GM12878 (cell line): Measurements from ENCODE around the gene TIMM29. TPM values are rescaled to one million over a fixed set of nuclear protein-coding genes. Genes with fewer than 3 reads are reported as not detected.

Experiments used
- ATAC-seq: fragments of 200-7000 bp; cut with Tn5 transposase; 3 replicates; pipeline ENCODE4 v1.9.1; 2020; ENCODE audit warnings: mild to moderate bottlenecking, moderate library complexity
- BruUV-seq: library from RNA; stranded (reverse); fragments of 400-500 nt; replicated peaks from 2 replicates; lab custom pipeline; 2021; lab: Mats Ljungman, UMichigan
- CTCF ChIA-PET: fragments of 300-600 bp; sonication (Branson Sonifier 250); formaldehyde crosslinking; extraction: SDS; loops from one replicate; lab custom pipeline; 2021; ENCODE audit warnings: inconsistent platforms; lab: Yijun Ruan, JAX
- POLR2A ChIA-PET: fragments of 350-600 bp; formaldehyde crosslinking; extraction: SDS; loops from one replicate; lab custom pipeline; 2021; ENCODE audit warnings: inconsistent platforms; lab: Charles Lee
- RAD21 ChIA-PET: fragments of 300-600 bp; sonication (Branson Sonifier 250); formaldehyde crosslinking; loops from one replicate; lab custom pipeline; 2023; ENCODE audit warnings: antibody characterized with exemption; ENCODE audit not compliant: unreplicated experiment; lab: Charles Lee
- SMC1A ChIA-PET: fragments of 300-600 bp; sonication (Branson Sonifier 250); formaldehyde crosslinking; loops from one replicate; lab custom pipeline; 2023; ENCODE audit not compliant: unreplicated experiment, uncharacterized antibody; lab: Charles Lee
- DNase-seq: peaks from one replicate; pipeline ENCODE4 v3.0.0-alpha.2; 2011; ENCODE audit warnings: low read depth, low spot score
- FAIRE-seq: peaks from 3 replicates; lab custom pipeline; 2011; peaks lifted over from hg19 to GRCh38; lab: Jason Lieb, UNC
- H2AFZ ChIP-seq: 2 replicates; pipeline ENCODE4 v1.6.0; 2011; ENCODE audit warnings: low read depth, low read length, control low read depth; ENCODE audit not compliant: control insufficient read depth
- H3K27ac ChIP-seq: 2 replicates; pipeline ENCODE4 v1.5.1; 2011; ENCODE audit warnings: control low read depth; ENCODE audit not compliant: control insufficient read depth, insufficient read depth
- H3K27me3 ChIP-seq, 2 experiments: replicated peaks in 1 of 2; 2 replicates each; pipeline versions ENCODE4 v1.6.0 to v1.6.1; 2011; ENCODE audit warnings: low read length in 1 of 2; ENCODE audit not compliant: control insufficient read depth in 2 of 2, insufficient read depth in 2 of 2
- H3K36me3 ChIP-seq, 2 experiments: 2 replicates each; pipeline ENCODE4 v1.5.1; 2011; ENCODE audit warnings: low read length in 1 of 2; ENCODE audit not compliant: control insufficient read depth in 2 of 2, insufficient read depth in 2 of 2
- H3K4me1 ChIP-seq: 2 replicates; pipeline ENCODE4 v1.6.1; 2011; ENCODE audit warnings: mild to moderate bottlenecking, low read length, moderate library complexity, mixed read lengths; ENCODE audit not compliant: control insufficient read depth, insufficient read depth
- H3K4me2 ChIP-seq: 2 replicates; pipeline ENCODE4 v1.6.0; 2011; ENCODE audit warnings: control low read depth; ENCODE audit not compliant: control insufficient read depth, insufficient read depth
- H3K4me3 ChIP-seq: fragments of 200-600 bp; sonication (generic); 2 replicates; pipeline ENCODE4 v1.5.1; 2016
- H3K79me2 ChIP-seq: 2 replicates; pipeline ENCODE4 v1.6.0; 2011; ENCODE audit warnings: low read length; ENCODE audit not compliant: control insufficient read depth, insufficient read depth
- H3K9ac ChIP-seq: 2 replicates; pipeline ENCODE4 v1.8.0; 2011; ENCODE audit warnings: low read length, control low read depth, mixed read lengths; ENCODE audit not compliant: control insufficient read depth, insufficient read depth
- H3K9me3 ChIP-seq: replicated peaks from 3 replicates; pipeline ENCODE4 v1.5.1; 2011; ENCODE audit warnings: mild to moderate bottlenecking, low read length; ENCODE audit not compliant: control insufficient read depth, insufficient read depth
- H4K20me1 ChIP-seq: 2 replicates; pipeline ENCODE4 v1.6.0; 2011; ENCODE audit not compliant: control insufficient read depth, insufficient read depth
- CBX3 ChIP-seq: fragments of 200-600 bp; sonication (generic); IDR thresholded peaks from 2 replicates; pipeline ENCODE4 v1.6.1; 2016; ENCODE audit warnings: low read depth, borderline replicate concordance
- E2F8 ChIP-seq: fragments of 450-650 bp; IDR thresholded peaks from 2 replicates; pipeline ENCODE4 v1.6.1; 2018; ENCODE audit warnings: mild to moderate bottlenecking, low read depth, moderate library complexity; ENCODE audit not compliant: partially characterized antibody
- EED ChIP-seq: sonication (generic); IDR thresholded peaks from 2 replicates; pipeline ENCODE4 v1.6.1; 2016; ENCODE audit warnings: antibody characterized with exemption, low read depth
- ETV6 ChIP-seq, 2 experiments: fragments of 450-650 bp in 1 of 2; IDR thresholded peaks in 1 of 2; conservative IDR thresholded peaks in 1 of 2; 2 replicates each; pipeline ENCODE4 v1.6.1; 2014; ENCODE audit warnings: antibody characterized with exemption in 1 of 2, borderline replicate concordance in 1 of 2, low read depth in 1 of 2, mild to moderate bottlenecking in 1 of 2, moderate library complexity in 1 of 2
- FOXM1 ChIP-seq: IDR thresholded peaks from 2 replicates; pipeline ENCODE4 v1.6.1; 2012; ENCODE audit warnings: low read depth, mild to moderate bottlenecking, inconsistent platforms, low read length, moderate library complexity
- GATAD2B ChIP-seq: fragments of 450-650 bp; conservative IDR thresholded peaks from 2 replicates; pipeline ENCODE4 v1.6.1; 2017; ENCODE audit warnings: low read depth, mild to moderate bottlenecking, moderate library complexity
- MEF2A ChIP-seq: IDR thresholded peaks from 2 replicates; pipeline ENCODE4 v1.6.1; 2011; ENCODE audit warnings: low read depth, mild to moderate bottlenecking, low read length, moderate library complexity; ENCODE audit not compliant: insufficient read depth
- NR2F1 ChIP-seq: fragments of 450-650 bp; conservative IDR thresholded peaks from 2 replicates; pipeline ENCODE4 v1.6.1; 2017; ENCODE audit warnings: mild to moderate bottlenecking
- POLR2A ChIP-seq: IDR thresholded peaks from 2 replicates; pipeline ENCODE4 v1.6.1; 2011; ENCODE audit warnings: low read depth, mild to moderate bottlenecking, low read length
- STAT1 ChIP-seq: fragments of 450-650 bp; conservative IDR thresholded peaks from 2 replicates; pipeline ENCODE4 v1.6.1; 2014; ENCODE audit warnings: antibody characterized with exemption, mild to moderate bottlenecking
- SUZ12 ChIP-seq: fragments of 200-600 bp; sonication (generic); IDR thresholded peaks from one replicate; pipeline ENCODE4 v1.6.1; 2018; ENCODE audit warnings: antibody characterized with exemption, mild to moderate bottlenecking; ENCODE audit not compliant: unreplicated experiment
- TARDBP ChIP-seq: IDR thresholded peaks from 2 replicates; pipeline ENCODE4 v1.6.1; 2016; ENCODE audit warnings: borderline replicate concordance
- WRNIP1 ChIP-seq: IDR thresholded peaks from 2 replicates; pipeline ENCODE4 v1.6.1; 2011; ENCODE audit warnings: low read depth, low read length, improper control_type of control experiment, borderline replicate concordance
- ZNF207 ChIP-seq: fragments of 450-650 bp; IDR thresholded peaks from 2 replicates; pipeline ENCODE4 v1.6.1; 2014; ENCODE audit warnings: antibody characterized with exemption, mild to moderate bottlenecking, borderline replicate concordance
- ZNF384 ChIP-seq: IDR thresholded peaks from 2 replicates; pipeline ENCODE4 v1.6.1; 2012; ENCODE audit warnings: low read depth, mild to moderate bottlenecking, low read length, improper control_type of control experiment, borderline replicate concordance
- WGBS: methylation state at CpG from one replicate; pipeline ENCODE4 v1.1.6; 2016; ENCODE audit warnings: low lambda C conversion rate; ENCODE audit not compliant: insufficient replicate concordance, insufficient coverage; ENCODE audit errors: missing lambda C conversion rate; 5-methylcytosine and 5-hydroxymethylcytosine counted together
- in situ Hi-C: fragments of 300-500 bp; cut with MboI; formaldehyde crosslinking; loops from 9 replicates; pipeline ENCODE4 v1.14.3; 2018; ENCODE audit warnings: mixed read lengths
- intact Hi-C: fragments of 100-400 bp; cut with micrococcal nuclease; formaldehyde crosslinking; loops from one replicate; pipeline ENCODE4 v1.14.2; 2022; ENCODE audit not compliant: unreplicated experiment
- polyA plus RNA-seq, 11 experiments: library from polyadenylated mRNA; depleted of rRNA in 4 of 11; unstranded in 6 of 11; stranded (reverse) in 5 of 11; fragments of >200 nt; fragmentation: Nextera tagmentation in 4 of 11; fragmentation: Illumina TruSeq in 1 of 11; extraction: Ambion mirVana in 4 of 11; extraction: Trizol in 1 of 11; gene quantifications; 1 replicate in 1 of 11; 2 replicates in 10 of 11; pipeline versions ENCODE4 v1.2.1 to v1.2.3, GENCODE V29; 2011 to 2016; ENCODE audit warnings: inconsistent platforms in 2 of 11, missing spikeins in 2 of 11, low read depth in 1 of 11
- total RNA-seq, 4 experiments: library from RNA; depleted of rRNA in 3 of 4; stranded (reverse); fragments of >200 nt in 3 of 4; fragmentation: Illumina TruSeq in 1 of 4; extraction: Trizol in 1 of 4; gene quantifications; 2 replicates each; pipeline versions ENCODE4 v1.2.1 to v1.2.3, GENCODE V29; 2013 to 2021
- TF ChIP-seq, protein P1 (sequence below): fragments of 450-650 bp; IDR thresholded peaks from 2 replicates; pipeline ENCODE4 v1.6.1; 2017; ENCODE audit warnings: antibody characterized with exemption, mild to moderate bottlenecking, moderate library complexity

Gene TIMM29
- total and polyA plus RNA-seq, 10 of the 15 experiments (the other 5 are each of a cell fraction or from before 2014, with no cell fraction given): 2.4 to 27.9 (median 13.5) TPM

DNA sequence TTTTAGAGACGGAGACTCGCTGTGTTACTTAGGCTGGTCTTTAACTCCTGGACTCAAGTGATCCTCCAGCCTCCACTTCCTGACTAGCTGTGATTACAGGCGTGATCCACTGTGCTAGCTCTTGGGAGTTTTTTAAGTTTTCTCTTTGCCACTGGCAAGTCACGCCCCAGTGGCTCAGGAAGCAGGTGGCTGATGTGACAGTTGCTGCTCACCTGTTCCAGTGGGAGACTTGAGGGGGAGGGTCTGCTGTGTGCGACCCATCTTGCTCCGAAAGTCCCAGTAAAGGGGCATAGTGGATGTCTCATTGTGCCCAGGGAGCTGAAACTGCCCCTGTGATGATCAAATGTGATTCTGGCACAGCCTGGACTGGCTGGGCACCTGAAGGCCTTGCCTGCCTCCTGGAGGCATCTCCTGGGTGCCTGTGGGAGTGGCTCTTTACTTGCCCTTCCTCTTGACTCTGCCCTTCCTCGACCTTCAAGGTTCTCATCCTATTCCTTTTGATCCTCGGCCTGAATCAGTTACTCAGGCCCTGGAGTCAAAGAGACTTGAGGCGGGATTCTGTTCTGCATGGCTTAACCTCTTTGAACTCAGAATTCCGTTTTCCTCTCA, 40.0 kb downstream of the TIMM29 start (continued):
- TF ChIP-seq GATAD2B (peak; percentile 51; the same call in 1 of the 2 replicates), POLR2A (peak; percentile 29; the same call in 1 of the 2 replicates), WRNIP1 (0 out of 2 replicates have a peak, but pooled peaks have one; percentile 20), EED (peak; percentile 75), STAT1 (no peak), CBX3 (no peak)
- TF ChIP-seq, protein P1, sequence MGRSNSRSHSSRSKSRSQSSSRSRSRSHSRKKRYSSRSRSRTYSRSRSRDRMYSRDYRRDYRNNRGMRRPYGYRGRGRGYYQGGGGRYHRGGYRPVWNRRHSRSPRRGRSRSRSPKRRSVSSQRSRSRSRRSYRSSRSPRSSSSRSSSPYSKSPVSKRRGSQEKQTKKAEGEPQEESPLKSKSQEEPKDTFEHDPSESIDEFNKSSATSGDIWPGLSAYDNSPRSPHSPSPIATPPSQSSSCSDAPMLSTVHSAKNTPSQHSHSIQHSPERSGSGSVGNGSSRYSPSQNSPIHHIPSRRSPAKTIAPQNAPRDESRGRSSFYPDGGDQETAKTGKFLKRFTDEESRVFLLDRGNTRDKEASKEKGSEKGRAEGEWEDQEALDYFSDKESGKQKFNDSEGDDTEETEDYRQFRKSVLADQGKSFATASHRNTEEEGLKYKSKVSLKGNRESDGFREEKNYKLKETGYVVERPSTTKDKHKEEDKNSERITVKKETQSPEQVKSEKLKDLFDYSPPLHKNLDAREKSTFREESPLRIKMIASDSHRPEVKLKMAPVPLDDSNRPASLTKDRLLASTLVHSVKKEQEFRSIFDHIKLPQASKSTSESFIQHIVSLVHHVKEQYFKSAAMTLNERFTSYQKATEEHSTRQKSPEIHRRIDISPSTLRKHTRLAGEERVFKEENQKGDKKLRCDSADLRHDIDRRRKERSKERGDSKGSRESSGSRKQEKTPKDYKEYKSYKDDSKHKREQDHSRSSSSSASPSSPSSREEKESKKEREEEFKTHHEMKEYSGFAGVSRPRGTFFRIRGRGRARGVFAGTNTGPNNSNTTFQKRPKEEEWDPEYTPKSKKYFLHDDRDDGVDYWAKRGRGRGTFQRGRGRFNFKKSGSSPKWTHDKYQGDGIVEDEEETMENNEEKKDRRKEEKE: no peak

DNA sequence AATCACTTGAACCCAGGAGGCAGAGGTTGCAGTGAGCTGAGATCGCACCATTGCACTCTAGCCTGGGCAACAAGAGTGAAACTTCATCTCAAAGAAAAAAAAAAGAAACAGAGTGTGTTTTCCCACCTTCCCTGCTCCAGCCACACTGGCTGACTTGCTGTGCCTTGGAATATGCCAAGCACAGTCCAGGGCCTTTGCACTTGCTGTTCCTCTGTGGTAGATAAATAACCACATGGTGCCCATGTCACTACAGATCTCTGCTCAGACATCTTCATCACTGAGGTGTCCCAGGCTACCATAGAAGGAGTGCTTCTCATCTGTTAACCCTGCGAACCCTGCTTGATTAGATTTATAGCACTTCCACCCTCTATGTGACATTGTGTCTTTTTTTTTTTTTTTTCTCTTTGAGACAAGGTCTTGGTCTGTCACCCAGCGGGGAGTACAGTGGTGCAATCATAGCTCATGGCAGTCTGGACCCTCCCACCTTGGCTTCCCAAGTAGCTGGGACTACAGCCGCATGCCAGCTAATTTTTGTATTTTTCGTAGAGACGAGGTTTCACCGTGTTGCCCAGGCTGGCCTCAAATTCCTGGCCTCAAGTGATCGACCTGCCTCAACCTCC, 42.6 kb downstream of the TIMM29 start:
- Histone ChIP-seq H2AFZ (no peak overlapping the region), H3K36me3 (peaks cover 0 to 4% of the 10 kb centered on the region in 2 experiments; a peak in 2 of 4 replicates), H4K20me1 (peaks cover 4% of the 10 kb centered on the region), H3K27ac (no peak overlapping the region), H3K9me3 (peaks cover 1% of the 10 kb centered on the region; the same call in 1 of the 3 replicates), H3K79me2 (peaks cover 86% of the 10 kb centered on the region), H3K4me2 (no peak overlapping the region), H3K4me1 (peaks cover 28% of the 10 kb centered on the region), H3K4me3 (no peak overlapping the region), H3K27me3 (no peaks in the 10 kb centered on the region), H3K9ac (no peak overlapping the region)
- FAIRE-seq (no peak), DNase-seq (no peak), ATAC-seq (no peak)
- ChIA-PET POLR2A (interaction anchor here (0.6 kb wide), 1 partner anchor 10 kb away, joined by 3 read pairs; no protein-coding TSS in a partner anchor), CTCF (interaction anchor here (1.1 to 2.0 kb wide), 4 partner anchors 12 to 64 kb away, joined by 3 to 12 read pairs (median 4); no protein-coding TSS in a partner anchor), RAD21 (interaction anchor here (0.6 to 2.2 kb wide), 2 partner anchors 24 to 29 kb away, joined by 4 to 11 read pairs; no protein-coding TSS in a partner anchor), SMC1A (interaction anchor here (1.7 kb wide), 1 partner anchor 29 kb away, joined by 7 read pairs; no protein-coding TSS in a partner anchor)
- no TSS peak for BruUV-seq
- intact Hi-C loops: no loop called here
- 84% methylated on average over 6 of the region's 8 CpGs for WGBS
- in situ Hi-C loops: no loop called here
- TF ChIP-seq E2F8 (no peak), ETV6 (conservative IDR thresholded peaks at IDR 0.05 in 1 of 2, IDR thresholded peaks at IDR 0.05 in 1 of 2; ENCODE audit: borderline replicate concordance in 1 of 2, low read depth in 1 of 2) (no peak), MEF2A (no peak), SUZ12 (no peak), TARDBP (no peak), GATAD2B (no peak), ZNF207 (no peak), FOXM1 (no peak), ZNF384 (no peak), NR2F1 (no peak)
